A549 (cell line): ENCODE data around the gene C20orf173. TPM values are rescaled to one million over a fixed set of nuclear protein-coding genes. Genes with fewer than 3 reads are reported as not detected.

Experiments used
- ATAC-seq, 2 experiments: fragments of 200-7000 bp in 1 of 2; fragments of >200 bp in 1 of 2; cut with Nextera tagmentation in 1 of 2; cut with Tn5 transposase in 1 of 2; 3 replicates each; pipeline versions ENCODE4 v1.8.0 to v1.9.1; 2018 to 2020; ENCODE audit warnings: mild to moderate bottlenecking in 1 of 2, moderate library complexity in 1 of 2
- CTCF ChIA-PET: fragments of 300-600 bp; sonication (Branson Sonifier 250); formaldehyde crosslinking; extraction: SDS; loops from one replicate; lab custom pipeline; 2021; ENCODE audit warnings: antibody characterized with exemption, inconsistent platforms; lab: Yijun Ruan, JAX
- POLR2A ChIA-PET: fragments of 350-600 bp; formaldehyde crosslinking; extraction: SDS; loops from one replicate; lab custom pipeline; 2021; ENCODE audit warnings: antibody characterized with exemption, inconsistent platforms; lab: Yijun Ruan, JAX
- DNase-seq, 2 experiments: peaks; one replicate each; pipeline versions ENCODE4 v3.0.0 to v3.0.0-alpha.2; 2011 to 2016; ENCODE audit warnings: low read depth in 1 of 2, low spot score in 1 of 2
- FAIRE-seq: peaks from 2 replicates; lab custom pipeline; 2011; peaks lifted over from hg19 to GRCh38; lab: Jason Lieb, UNC
- H3K27ac ChIP-seq, 2 experiments: fragments of >200 bp; sonication (Bioruptor Twin); formaldehyde crosslinking; 3 replicates each; pipeline ENCODE4 v1.5.1; 2016 to 2017
- H3K4me1 ChIP-seq: fragments of >200 bp; sonication (Bioruptor Twin); formaldehyde crosslinking; 3 replicates; pipeline ENCODE4 v1.6.1; 2016
- H3K4me2 ChIP-seq: fragments of >200 bp; sonication (Bioruptor Twin); formaldehyde crosslinking; 3 replicates; pipeline ENCODE4 v1.6.1; 2016
- H3K4me3 ChIP-seq: fragments of >200 bp; sonication (Bioruptor Twin); formaldehyde crosslinking; 3 replicates; pipeline ENCODE4 v1.5.1; 2016
- H3K9me3 ChIP-seq: fragments of >200 bp; sonication (Bioruptor Twin); formaldehyde crosslinking; 3 replicates; pipeline ENCODE4 v1.6.1; 2016
- BHLHE40 ChIP-seq: IDR thresholded peaks from 2 replicates; pipeline ENCODE4 v1.6.1; 2012; ENCODE audit warnings: low read depth, low read length, inconsistent platforms
- CHD2 ChIP-seq: fragments of 150-350 bp; IDR thresholded peaks from 2 replicates; pipeline ENCODE4 v1.6.1; 2014; ENCODE audit warnings: low read length; ENCODE audit not compliant: partially characterized antibody
- E2F6 ChIP-seq: IDR thresholded peaks from 2 replicates; pipeline ENCODE4 v1.6.1; 2012; ENCODE audit warnings: low read depth, borderline replicate concordance
- FOSB ChIP-seq: fragments of 250-450 bp; sonication (Bioruptor Pico); IDR thresholded peaks from 2 replicates; pipeline ENCODE4 v1.5.0; 2020; ENCODE audit warnings: mild to moderate bottlenecking, moderate library complexity
- FOSL2 ChIP-seq, 2 experiments: fragments of 450-650 bp in 1 of 2; fragments of >200 bp in 1 of 2; sonication (Bioruptor Twin) in 1 of 2; formaldehyde crosslinking; IDR thresholded peaks; 2 replicates each; pipeline versions ENCODE4 v1.5.0 to v1.6.1; 2016 to 2020; ENCODE audit warnings: mild to moderate bottlenecking in 1 of 2, moderate library complexity in 1 of 2
- FOXS1 ChIP-seq: fragments of 250-450 bp; sonication (Bioruptor Pico); IDR thresholded peaks from 2 replicates; pipeline ENCODE4 v1.5.0; 2020; ENCODE audit warnings: mild to moderate bottlenecking, moderate library complexity
- GATA3 ChIP-seq: IDR thresholded peaks from 2 replicates; pipeline ENCODE4 v1.6.1; 2012; ENCODE audit warnings: borderline replicate concordance
- HDAC2 ChIP-seq: fragments of 200-600 bp; sonication (generic); IDR thresholded peaks from 2 replicates; pipeline ENCODE4 v1.6.1; 2016
- HEYL ChIP-seq: fragments of 250-450 bp; sonication (Bioruptor Pico); IDR thresholded peaks from 2 replicates; pipeline ENCODE4 v1.8.0; 2021; ENCODE audit warnings: mild to moderate bottlenecking, moderate library complexity
- HMGXB4 ChIP-seq: fragments of 250-450 bp; sonication (Bioruptor Pico); IDR thresholded peaks from 2 replicates; pipeline ENCODE4 v1.5.0; 2021; ENCODE audit warnings: mild to moderate bottlenecking, moderate library complexity, borderline replicate concordance
- HOXA7 ChIP-seq: fragments of 250-450 bp; sonication (Bioruptor Pico); IDR thresholded peaks from 2 replicates; pipeline ENCODE4 v1.5.0; 2020; ENCODE audit warnings: mild to moderate bottlenecking, moderate library complexity
- HOXB13 ChIP-seq: fragments of 250-450 bp; sonication (Bioruptor Pico); IDR thresholded peaks from 2 replicates; pipeline ENCODE4 v1.5.0; 2020; ENCODE audit warnings: low read depth, mild to moderate bottlenecking, moderate library complexity
- JUN ChIP-seq, 2 experiments: fragments of >200 bp; sonication (Bioruptor Twin); formaldehyde crosslinking; IDR thresholded peaks; 2 replicates in 1 of 2; 3 replicates in 1 of 2; pipeline ENCODE4 v1.6.1; 2016 to 2017
- JUNB ChIP-seq: fragments of >200 bp; sonication (Bioruptor Twin); formaldehyde crosslinking; IDR thresholded peaks from 2 replicates; pipeline ENCODE4 v1.6.1; 2016
- KDM5A ChIP-seq: fragments of 200-600 bp; sonication (generic); IDR thresholded peaks from 2 replicates; pipeline ENCODE4 v1.6.1; 2016; ENCODE audit warnings: antibody characterized with exemption, mild to moderate bottlenecking
- MAFK ChIP-seq: fragments of 450-650 bp; IDR thresholded peaks from 2 replicates; pipeline ENCODE4 v1.6.1; 2014; ENCODE audit not compliant: partially characterized antibody
- PHF8 ChIP-seq: fragments of 200-600 bp; sonication (generic); IDR thresholded peaks from 2 replicates; pipeline ENCODE4 v1.6.1; 2016; ENCODE audit warnings: low read depth, mild to moderate bottlenecking, antibody characterized with exemption, moderate library complexity, borderline replicate concordance
- POLR2AphosphoS2 ChIP-seq: conservative IDR thresholded peaks from 2 replicates; pipeline ENCODE4 v1.6.1; 2012; ENCODE audit warnings: low read length, improper control_type of control experiment, inconsistent platforms
- RAD21 ChIP-seq, 2 experiments: fragments of >200 bp in 1 of 2; sonication (Bioruptor Twin) in 1 of 2; formaldehyde crosslinking in 1 of 2; IDR thresholded peaks in 1 of 2; conservative IDR thresholded peaks in 1 of 2; 2 replicates in 1 of 2; 3 replicates in 1 of 2; pipeline ENCODE4 v1.6.1; 2012 to 2018; ENCODE audit warnings: inconsistent platforms in 1 of 2
- RFX5 ChIP-seq: fragments of 450-650 bp; IDR thresholded peaks from 2 replicates; pipeline ENCODE4 v1.7.1; 2014; ENCODE audit warnings: antibody characterized with exemption, mild to moderate bottlenecking, moderate library complexity
- RNF2 ChIP-seq: fragments of 200-600 bp; sonication (generic); IDR thresholded peaks from 2 replicates; pipeline ENCODE4 v1.6.1; 2016; ENCODE audit warnings: low read depth, mild to moderate bottlenecking, antibody characterized with exemption, moderate library complexity, borderline replicate concordance
- SMC3 ChIP-seq: fragments of >200 bp; sonication (Bioruptor Twin); formaldehyde crosslinking; IDR thresholded peaks from 3 replicates; pipeline ENCODE4 v1.6.1; 2018; ENCODE audit warnings: inconsistent platforms
- SREBF2 ChIP-seq: fragments of 450-650 bp; IDR thresholded peaks from 2 replicates; pipeline ENCODE4 v1.6.1; 2014; ENCODE audit warnings: mild to moderate bottlenecking, moderate library complexity
- TFCP2L1 ChIP-seq: fragments of 250-450 bp; sonication (Bioruptor Pico); IDR thresholded peaks from 2 replicates; pipeline ENCODE4 v1.5.0; 2021; ENCODE audit warnings: mild to moderate bottlenecking
- ZNF302 ChIP-seq: fragments of 250-450 bp; sonication (Bioruptor Pico); IDR thresholded peaks from 2 replicates; pipeline ENCODE4 v1.9.0; 2021; ENCODE audit warnings: inconsistent platforms, mild to moderate bottlenecking, moderate library complexity
- ZSCAN20 ChIP-seq: fragments of 250-450 bp; sonication (Bioruptor Pico); IDR thresholded peaks from 2 replicates; pipeline ENCODE4 v1.8.0; 2022; ENCODE audit warnings: mild to moderate bottlenecking, moderate library complexity
- WGBS: methylation state at CpG from one replicate; pipeline ENCODE4 v1.1.6; 2017; ENCODE audit errors: missing lambda C conversion rate; 5-methylcytosine and 5-hydroxymethylcytosine counted together
- polyA plus RNA-seq, 4 experiments: library from polyadenylated mRNA; depleted of rRNA in 3 of 4; stranded (reverse); fragments of >200 nt; fragmentation: RNase III in 1 of 4; extraction: RNeasy Plus Mini Kit Qiagen cat#74134 plus additional on column Dnase treatment in 1 of 4; gene quantifications; 2 replicates in 3 of 4; 3 replicates in 1 of 4; pipeline ENCODE4 v1.2.3, GENCODE V29; 2011 to 2017
- TF ChIP-seq, protein P1 (sequence below): fragments of 150-350 bp; IDR thresholded peaks from 2 replicates; pipeline ENCODE4 v1.6.1; 2014; ENCODE audit warnings: low read depth, mild to moderate bottlenecking, low read length

The C20orf173 gene
- polyA plus RNA-seq, 2 of the 4 experiments (the other 2 are of a cell fraction), result not detected

DNA sequence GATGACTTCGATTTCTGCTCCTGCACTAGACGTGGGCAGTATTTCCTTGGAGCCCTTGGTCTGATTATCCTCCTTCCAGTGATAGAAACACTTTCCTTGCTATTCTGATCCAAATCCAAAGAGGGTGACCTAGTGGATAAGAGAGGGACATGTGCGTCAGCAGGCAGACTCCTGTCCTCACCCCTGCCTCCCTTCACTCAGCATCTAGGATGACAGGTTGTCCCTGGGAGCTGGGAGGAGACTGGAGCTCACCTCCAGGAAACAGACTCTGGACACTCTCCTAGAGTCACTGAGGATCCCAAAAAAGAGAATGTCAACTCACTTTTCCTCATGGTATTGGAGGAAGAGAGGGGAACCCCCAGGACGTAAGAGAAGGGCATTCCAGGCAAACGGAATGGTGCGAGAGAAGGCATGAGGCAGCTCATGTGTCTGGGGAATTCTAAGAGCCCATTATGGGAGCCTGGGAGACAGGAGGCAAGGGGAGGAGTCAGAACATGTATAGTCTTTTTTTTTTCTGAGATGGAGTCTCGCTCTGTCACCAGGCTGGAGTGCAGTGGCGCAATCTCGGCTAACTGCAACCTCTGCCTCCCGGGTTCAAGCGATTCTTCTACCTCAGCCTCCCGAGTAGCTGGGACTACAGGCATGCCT lies 2.2 kb downstream of the C20orf173 start:
- 87% methylated on average over 12 of the region's 12 CpGs for WGBS
- Histone ChIP-seq H3K4me2 (no peak overlapping the region), H3K9me3 (no peaks in the 10 kb centered on the region)
- TF ChIP-seq HDAC2, result no peak
- no peak for TF ChIP-seq PHF8
- TF ChIP-seq HOXA7 (CRISPR knock-in tag), result no peak
- no peak for TF ChIP-seq MAFK
- TF ChIP-seq KDM5A, result no peak
- TF ChIP-seq CHD2, result no peak
- no peak for TF ChIP-seq JUN (IDR thresholded peaks at IDR 0.05)
- TF ChIP-seq RFX5, result no peak
- TF ChIP-seq TFCP2L1, result no peak
- TF ChIP-seq POLR2AphosphoS2, result no peak
- TF ChIP-seq FOSL2 (IDR thresholded peaks at IDR 0.05), result no peak
- no peak for TF ChIP-seq FOSL2 (CRISPR knock-in tag; IDR thresholded peaks at IDR 0.05)
- TF ChIP-seq, protein P1, sequence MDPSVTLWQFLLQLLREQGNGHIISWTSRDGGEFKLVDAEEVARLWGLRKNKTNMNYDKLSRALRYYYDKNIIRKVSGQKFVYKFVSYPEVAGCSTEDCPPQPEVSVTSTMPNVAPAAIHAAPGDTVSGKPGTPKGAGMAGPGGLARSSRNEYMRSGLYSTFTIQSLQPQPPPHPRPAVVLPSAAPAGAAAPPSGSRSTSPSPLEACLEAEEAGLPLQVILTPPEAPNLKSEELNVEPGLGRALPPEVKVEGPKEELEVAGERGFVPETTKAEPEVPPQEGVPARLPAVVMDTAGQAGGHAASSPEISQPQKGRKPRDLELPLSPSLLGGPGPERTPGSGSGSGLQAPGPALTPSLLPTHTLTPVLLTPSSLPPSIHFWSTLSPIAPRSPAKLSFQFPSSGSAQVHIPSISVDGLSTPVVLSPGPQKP, result no peak
- TF ChIP-seq SREBF2, result no peak
- no peak for TF ChIP-seq RAD21 (conservative IDR thresholded peaks at IDR 0.05 in 1 of 2, IDR thresholded peaks at IDR 0.05 in 1 of 2)
- TF ChIP-seq FOXS1 (CRISPR knock-in tag), result no peak
- no peak for TF ChIP-seq ZNF302
- no peak for TF ChIP-seq SMC3
- TF ChIP-seq HEYL, result no peak
- TF ChIP-seq, all 56 proteins: peak for 0
- H3K27ac ChIP-seq, result no peak overlapping the region
- ChIA-PET POLR2A (interaction anchor here (0.6 kb wide), 1 partner anchor 58 kb away, joined by 3 read pairs; no protein-coding TSS in a partner anchor), CTCF (interaction anchor here (0.7 to 2.1 kb wide), 4 partner anchors 15 to 114 kb away, joined by 3 to 6 read pairs (median 3); no protein-coding TSS in a partner anchor)
- no peak for FAIRE-seq
- no peak for ATAC-seq
- no peak for DNase-seq
- no peaks in the 10 kb centered on the region for H3K4me1 ChIP-seq
- H3K4me3 ChIP-seq, result no peak overlapping the region

GRCh38 chr20:35525639-35526038 lies 3.8 kb downstream of the C20orf173 start:
- no peaks in the 10 kb centered on the region for H3K9me3 ChIP-seq
- H3K4me3 ChIP-seq, result no peak overlapping the region
- DNase-seq, result no peak
- FAIRE-seq, result no peak
- no peak overlapping the region for H3K27ac ChIP-seq
- POLR2A ChIA-PET, result no interaction called here
- WGBS, result 89% methylated on average over 1 of the region's 1 CpG
- no peaks in the 10 kb centered on the region for H3K4me1 ChIP-seq
- H3K4me2 ChIP-seq, result no peak overlapping the region
- CTCF ChIA-PET, result interaction anchor here (0.6 to 2.1 kb wide), 5 partner anchors 10 to 62 kb away, joined by 3 to 6 read pairs (median 4); no protein-coding TSS in a partner anchor
- TF ChIP-seq GATA3, result no peak
- no peak for TF ChIP-seq HOXB13 (CRISPR knock-in tag)
- TF ChIP-seq RNF2, result no peak
- no peak for TF ChIP-seq BHLHE40
- TF ChIP-seq FOSB (CRISPR knock-in tag), result no peak
- TF ChIP-seq JUNB, result no peak
- TF ChIP-seq ZSCAN20 (CRISPR knock-in tag), result no peak
- no peak for TF ChIP-seq HOXA7 (CRISPR knock-in tag)
- no peak for TF ChIP-seq HMGXB4 (CRISPR knock-in tag)
- TF ChIP-seq E2F6, result no peak
- no peak for TF ChIP-seq HEYL
- TF ChIP-seq, all 56 proteins: peak for 0
- no peak for ATAC-seq
